Skeletal muscle tissue (tissue), 4 donors: ENCODE data around the gene DNAJC12. TPM values are rescaled to one million over a fixed set of nuclear protein-coding genes. Genes with fewer than 3 reads are reported as not detected.

Source experiments
- H3K27ac ChIP-seq: one replicate; pipeline ENCODE4 v1.7.0; 2013; ENCODE audit warnings: mild to moderate bottlenecking, low read depth, low read length, inconsistent platforms
- H3K27me3 ChIP-seq, 3 donors: one replicate each; pipeline ENCODE4 v1.7.0; 2013; ENCODE audit warnings: low read length in 3 of 3; ENCODE audit not compliant: control insufficient read depth in 3 of 3, insufficient read depth in 3 of 3
- H3K36me3 ChIP-seq, 3 donors: one replicate each; pipeline ENCODE4 v1.7.0; 2013; ENCODE audit warnings: low read length in 3 of 3; ENCODE audit not compliant: control insufficient read depth in 3 of 3, insufficient read depth in 3 of 3
- H3K4me1 ChIP-seq, 3 donors: one replicate each; pipeline ENCODE4 v1.7.0; 2013; ENCODE audit warnings: low read length in 3 of 3, mild to moderate bottlenecking in 3 of 3; ENCODE audit not compliant: control insufficient read depth in 3 of 3, insufficient read depth in 3 of 3
- H3K4me3 ChIP-seq, 3 donors: one replicate each; pipeline ENCODE4 v1.7.0; 2013; ENCODE audit warnings: low read length in 3 of 3
- H3K9ac ChIP-seq, 3 donors: one replicate each; pipeline ENCODE4 v1.7.0; 2013; ENCODE audit warnings: low read length in 3 of 3, mild to moderate bottlenecking in 3 of 3, moderate library complexity in 2 of 3, low read depth in 1 of 3
- H3K9me3 ChIP-seq, 3 donors: one replicate each; pipeline ENCODE4 v1.7.0; 2013; ENCODE audit warnings: low read length in 3 of 3; ENCODE audit not compliant: control insufficient read depth in 3 of 3
- total RNA-seq: library from RNA; depleted of rRNA; stranded (reverse); fragments of >200 nt; gene quantifications from one replicate; pipeline ENCODE4 v1.2.3, GENCODE V29; 2014
- donor health status: Osteomylitis.

DNAJC12 gene
- total RNA-seq, 1 donor from 2014 or later: 3.1 TPM

DNA sequence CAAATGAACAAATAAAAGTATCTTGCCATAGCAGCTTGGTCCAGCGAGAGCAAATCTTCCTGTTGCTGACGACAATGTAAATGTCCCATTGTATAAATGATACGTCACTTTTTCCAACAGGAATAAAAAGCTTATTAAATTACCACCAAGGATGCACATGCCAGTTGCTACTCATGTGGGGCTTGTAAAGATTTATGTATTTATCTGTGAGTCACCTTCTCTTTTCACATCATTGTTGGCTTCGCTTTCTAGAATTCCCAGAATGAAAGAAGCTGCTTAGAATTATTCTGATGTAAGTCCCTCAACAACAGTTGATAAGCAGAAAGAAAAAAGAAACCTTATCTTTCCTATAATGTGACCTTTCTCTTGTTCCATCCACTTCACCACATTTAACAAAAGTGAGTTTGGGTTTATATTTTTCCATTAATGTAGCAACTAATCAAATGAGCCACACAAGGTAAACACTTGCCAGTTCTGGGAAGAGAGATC is 22.4 kb downstream of the DNAJC12 start:
- no peaks in the 10 kb centered on the region for H3K27me3 ChIP-seq
- no peaks in the 10 kb centered on the region for H3K9me3 ChIP-seq
- H3K4me3 ChIP-seq: no peak overlapping the region
- no peak overlapping the region for H3K9ac ChIP-seq
- no peaks in the 10 kb centered on the region for H3K4me1 ChIP-seq
- no peak overlapping the region for H3K27ac ChIP-seq
- peaks cover 0 to 3% (median 2%) of the 10 kb centered on the region in 3 donors for H3K36me3 ChIP-seq

- Histone ChIP-seq H3K27ac (no peak overlapping the region), H3K27me3 (no peaks in the 10 kb centered on the region), H3K36me3 (peaks cover 0 to 3% (median 2%) of the 10 kb centered on the region in 3 donors), H3K4me1 (no peaks in the 10 kb centered on the region), H3K9me3 (no peaks in the 10 kb centered on the region), H3K4me3 (no peak overlapping the region), H3K9ac (no peak overlapping the region)
These were observed 26.0 kb downstream of the DNAJC12 start for GRCh38 chr10:67812007-67812406.

DNA sequence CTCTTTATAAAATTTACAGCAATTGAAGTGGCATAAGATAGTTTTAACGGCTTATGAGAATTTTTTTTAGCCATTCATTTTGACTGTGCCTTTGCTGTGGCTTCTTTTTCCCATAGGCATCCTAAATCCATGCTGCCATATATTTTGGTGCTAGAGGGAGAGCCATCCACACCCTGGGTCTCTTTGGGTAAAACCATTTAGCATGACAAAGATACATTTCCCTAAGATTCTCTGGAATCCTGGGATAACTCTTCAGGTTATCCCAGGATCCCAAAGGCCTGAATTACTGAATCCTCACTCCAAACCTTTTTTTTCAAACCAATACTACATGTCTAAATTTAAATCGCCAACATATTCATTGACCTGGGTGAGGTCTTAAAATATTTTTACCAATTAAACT is 28.9 kb downstream of the DNAJC12 start:
- H3K27ac ChIP-seq: no peak overlapping the region
- peaks cover 0 to 3% (median 2%) of the 10 kb centered on the region in 3 donors for H3K36me3 ChIP-seq
- H3K4me1 ChIP-seq: no peaks in the 10 kb centered on the region
- no peak overlapping the region for H3K9ac ChIP-seq
- no peak overlapping the region for H3K4me3 ChIP-seq
- no peaks in the 10 kb centered on the region for H3K9me3 ChIP-seq
- H3K27me3 ChIP-seq: no peaks in the 10 kb centered on the region

GRCh38 chr10:67808704-67809103 is 29.3 kb downstream of the DNAJC12 start:
- Histone ChIP-seq H3K4me3 (no peak overlapping the region), H3K27ac (no peak overlapping the region), H3K9ac (no peak overlapping the region), H3K36me3 (peaks cover 0 to 3% (median 2%) of the 10 kb centered on the region in 3 donors), H3K4me1 (no peaks in the 10 kb centered on the region), H3K9me3 (no peaks in the 10 kb centered on the region), H3K27me3 (no peaks in the 10 kb centered on the region)

GRCh38 chr10:67807855-67808456 is 30.0 kb downstream of the DNAJC12 start:
- Histone ChIP-seq H3K27me3 (no peaks in the 10 kb centered on the region), H3K36me3 (peaks cover 0 to 3% (median 2%) of the 10 kb centered on the region in 3 donors), H3K9ac (no peak overlapping the region), H3K27ac (no peak overlapping the region), H3K4me1 (no peaks in the 10 kb centered on the region), H3K4me3 (no peak overlapping the region), H3K9me3 (no peaks in the 10 kb centered on the region)

- no peak overlapping the region for H3K9ac ChIP-seq
- H3K4me3 ChIP-seq: no peak overlapping the region
- no peaks in the 10 kb centered on the region for H3K9me3 ChIP-seq
- H3K27ac ChIP-seq: no peak overlapping the region
- H3K36me3 ChIP-seq: no peaks in the 10 kb centered on the region
- H3K4me1 ChIP-seq: peaks cover 0 to 6% (median 2%) of the 10 kb centered on the region in 3 donors
- H3K27me3 ChIP-seq: no peaks in the 10 kb centered on the region
These were observed 33.7 kb downstream of the DNAJC12 start for GRCh38 chr10:67804395-67804678.

- H3K9ac ChIP-seq: no peak overlapping the region
- H3K4me3 ChIP-seq: no peak overlapping the region
- H3K27me3 ChIP-seq: no peaks in the 10 kb centered on the region
- peaks cover 0 to 6% (median 2%) of the 10 kb centered on the region in 3 donors for H3K4me1 ChIP-seq
- no peaks in the 10 kb centered on the region for H3K9me3 ChIP-seq
- H3K27ac ChIP-seq: no peak overlapping the region
- H3K36me3 ChIP-seq: no peaks in the 10 kb centered on the region
These were observed 34.2 kb downstream of the DNAJC12 start for GRCh38 chr10:67803588-67804394.

DNA sequence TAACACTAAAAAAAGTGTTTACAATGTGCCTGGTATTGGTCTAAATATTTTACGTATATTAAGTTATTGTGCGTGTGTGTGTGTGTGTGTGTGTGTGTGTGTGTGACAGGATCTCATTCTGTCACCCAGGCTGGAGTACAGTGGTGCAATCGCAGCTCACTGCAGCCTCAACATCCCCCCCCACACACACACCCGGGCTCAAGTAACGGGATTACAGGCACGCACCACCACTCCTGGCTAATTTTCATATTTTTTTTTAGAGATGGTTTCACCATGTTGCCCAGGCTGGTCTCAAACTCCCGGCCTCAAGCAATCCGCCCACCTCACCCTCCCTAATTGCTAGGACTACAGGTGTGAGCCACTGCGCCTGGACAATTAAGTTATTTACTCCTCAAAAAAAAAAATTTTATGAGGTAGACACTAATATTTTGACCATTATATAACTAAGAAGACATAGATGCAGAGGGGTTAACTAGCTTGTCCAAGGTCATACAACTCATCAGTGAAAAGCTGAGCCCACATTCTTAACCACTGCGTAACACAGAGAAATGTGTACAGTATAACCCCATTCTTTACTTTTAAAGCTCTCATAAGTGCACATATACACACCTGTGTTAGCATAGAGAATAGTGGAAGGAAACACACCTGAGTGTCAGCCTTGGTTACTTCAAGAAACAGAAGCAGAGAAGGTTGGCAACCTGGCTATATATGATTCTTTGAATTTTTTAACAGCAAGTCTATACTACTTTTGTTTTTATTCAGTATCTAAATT is 35.0 kb downstream of the DNAJC12 start:
- Histone ChIP-seq H3K27ac (no peak overlapping the region), H3K9ac (no peak overlapping the region), H3K27me3 (no peaks in the 10 kb centered on the region), H3K36me3 (no peaks in the 10 kb centered on the region), H3K9me3 (no peaks in the 10 kb centered on the region), H3K4me1 (peaks cover 0 to 6% (median 2%) of the 10 kb centered on the region in 3 donors), H3K4me3 (no peak overlapping the region)

DNA sequence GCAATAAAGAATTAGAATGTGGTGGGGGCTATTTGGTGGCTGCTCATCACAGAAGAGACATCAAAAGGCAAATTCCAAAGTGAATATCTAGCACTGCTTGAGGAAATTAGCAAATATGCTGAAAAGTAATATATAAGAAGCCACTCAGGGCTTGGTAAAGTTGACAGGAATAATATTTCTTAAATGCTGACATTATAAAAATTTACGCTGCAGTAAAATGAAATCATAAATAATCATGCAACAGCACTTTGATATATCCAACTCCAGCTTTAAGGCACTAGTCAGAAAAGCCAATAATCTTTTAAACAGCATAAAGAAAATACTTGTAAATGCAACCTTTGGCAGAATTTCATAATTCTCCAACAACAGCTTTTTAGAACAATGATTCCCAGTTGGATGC is 36.9 kb downstream of the DNAJC12 start:
- no peak overlapping the region for H3K4me3 ChIP-seq
- H3K9me3 ChIP-seq: no peaks in the 10 kb centered on the region
- H3K27ac ChIP-seq: no peak overlapping the region
- H3K4me1 ChIP-seq: peaks cover 0 to 6% (median 2%) of the 10 kb centered on the region in 3 donors
- H3K9ac ChIP-seq: no peak overlapping the region
- H3K36me3 ChIP-seq: no peaks in the 10 kb centered on the region
- no peaks in the 10 kb centered on the region for H3K27me3 ChIP-seq
